HS-5 (cell line): Measurements from ENCODE around the gene SCARB1.

Experiments
- DNase-seq: peaks from one replicate; pipeline ENCODE4 v3.0.0-alpha.2; 2012; ENCODE audit warnings: low read depth

Gene SCARB1

DNA sequence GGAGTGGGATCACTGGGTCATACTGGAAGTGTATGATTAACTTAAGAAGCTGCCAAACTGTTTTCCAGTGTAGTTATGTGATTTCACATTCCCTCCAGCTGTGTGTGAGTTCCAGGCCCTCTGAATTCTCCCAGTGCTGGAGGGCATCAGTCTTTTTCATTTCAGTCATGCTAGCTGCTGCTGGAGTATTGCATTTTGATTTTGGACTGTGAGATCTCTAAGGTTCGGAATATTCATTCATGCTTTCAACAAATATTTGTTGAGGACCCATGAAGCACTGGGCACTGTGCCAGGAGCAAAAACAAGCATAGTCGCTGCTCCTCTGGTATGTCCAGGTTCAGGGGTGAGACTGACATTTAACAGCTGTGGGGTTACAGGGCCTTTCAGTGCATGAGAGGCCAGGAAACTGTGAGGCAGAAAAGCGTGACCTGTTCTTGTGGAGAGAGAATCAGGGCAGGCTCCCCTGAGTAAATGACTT lies 133.2 kb downstream of the SCARB1 start:
- DNase-seq, result no peak

DNA sequence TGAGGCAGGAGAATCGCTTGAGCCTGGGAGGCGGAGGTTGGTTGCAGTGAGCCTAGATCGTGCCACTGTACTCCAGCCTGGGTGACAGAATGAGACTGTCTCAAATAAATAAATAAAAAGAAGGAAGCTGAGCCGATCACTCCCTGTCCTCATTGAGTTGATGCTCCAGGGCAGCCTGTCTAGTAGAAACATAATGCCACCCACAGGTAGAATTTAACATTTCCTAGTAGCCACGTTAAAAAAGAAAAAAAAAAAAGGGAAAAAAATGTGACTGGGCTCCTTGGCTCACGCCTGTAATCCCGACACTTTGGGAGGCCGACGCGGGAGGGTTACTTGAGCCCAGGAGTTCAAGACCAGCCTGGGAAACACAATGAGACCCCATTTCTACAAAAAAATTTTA lies 135.7 kb downstream of the SCARB1 start:
- no peak for DNase-seq

DNA sequence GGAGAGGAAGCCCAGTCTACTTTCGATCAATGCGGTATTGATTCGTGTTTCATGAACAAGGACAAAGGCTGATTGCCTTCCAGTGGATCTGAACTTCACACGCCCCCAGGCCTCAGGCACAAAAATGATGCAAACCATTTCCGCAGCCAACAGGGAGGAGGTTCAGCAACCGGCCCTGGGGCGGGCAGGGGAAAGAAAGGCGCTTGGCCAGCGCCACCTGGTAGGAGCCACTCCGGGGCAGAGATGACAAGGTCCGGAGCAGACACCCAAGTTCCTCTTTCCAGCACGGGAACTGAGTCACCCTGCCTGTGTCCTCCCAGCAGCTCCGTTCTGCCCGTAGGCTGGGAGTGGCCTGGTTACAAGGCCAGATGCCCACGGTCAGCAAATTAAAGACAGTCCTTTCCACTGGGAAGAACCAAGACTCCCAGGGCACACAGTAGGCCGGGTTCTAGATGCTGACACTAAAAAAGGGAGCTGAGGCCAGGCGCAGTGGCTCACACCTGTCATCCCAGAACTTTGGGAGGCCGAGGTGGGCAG lies 136.3 kb downstream of the SCARB1 start:
- peak; percentile 50 for DNase-seq
